Hematopoietic multipotent progenitor cell treated with erythropoietin and hydrocortisone succinate and interleukin-3 and kit ligand, for 15 days (in vitro differentiated cells): ENCODE results near the gene DGLUCY.
"Not testable (repeated sequence)": the region's sequence is repeated elsewhere in the genome, so short reads cannot be mapped to it uniquely, and the experiment has no call there.

Experiments
- DNase-seq: peaks from one replicate; pipeline ENCODE4 v3.0.0-alpha.2; 2015; ENCODE audit warnings: low spot score

Gene DGLUCY

DNA sequence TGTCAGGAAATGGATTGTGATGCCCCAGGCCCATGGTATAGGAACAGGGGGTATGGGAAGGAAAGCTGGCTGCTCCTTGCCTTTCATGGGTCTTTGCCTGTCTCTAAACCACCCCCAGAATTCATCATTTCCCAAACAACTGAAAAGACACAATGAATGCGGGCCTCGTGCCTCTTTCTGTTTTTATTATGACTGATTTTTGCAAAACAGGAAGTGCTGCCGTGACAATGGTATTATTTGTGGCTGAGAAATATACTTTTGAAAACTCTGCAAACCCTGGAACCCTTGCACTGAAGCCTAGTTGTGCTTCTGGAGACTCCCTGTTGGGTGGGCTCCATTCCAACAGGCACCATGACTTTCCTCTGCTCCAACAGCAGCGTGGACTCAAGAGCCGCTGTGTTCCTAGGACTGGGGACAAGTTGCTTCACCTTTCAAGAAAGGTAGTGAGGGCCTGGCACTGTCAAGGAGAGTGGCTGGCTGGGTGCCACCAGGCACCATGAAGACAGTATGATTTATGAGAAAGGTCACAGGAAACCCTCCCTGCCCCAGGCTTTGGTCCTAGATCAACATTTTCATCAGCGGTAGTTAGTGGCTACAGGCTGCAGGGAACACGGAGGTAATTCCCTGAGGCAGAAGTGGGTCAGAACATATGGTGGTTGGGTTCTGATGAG, 4.8 kb upstream of the DGLUCY start:
- no peak for DNase-seq

DNA sequence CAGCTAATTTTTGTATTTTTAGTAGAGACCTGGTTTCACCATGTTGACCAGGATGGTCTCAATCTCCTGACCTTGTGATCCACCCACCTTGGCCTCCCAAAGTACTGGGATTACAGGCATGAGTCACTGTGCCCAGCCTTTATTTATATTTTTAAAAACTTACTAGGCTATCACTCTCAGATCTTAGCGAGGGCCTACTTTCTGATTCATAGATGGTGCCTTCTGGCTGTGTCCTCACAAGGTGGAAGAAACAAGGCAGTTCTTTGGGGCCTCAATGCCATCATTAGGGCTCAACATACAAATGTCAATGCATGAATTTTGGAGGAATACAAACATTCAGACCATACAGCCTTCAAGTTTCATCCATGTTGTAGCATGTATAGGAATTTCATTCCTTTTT, 2.4 kb upstream of the DGLUCY start:
- DNase-seq = no peak

DNA sequence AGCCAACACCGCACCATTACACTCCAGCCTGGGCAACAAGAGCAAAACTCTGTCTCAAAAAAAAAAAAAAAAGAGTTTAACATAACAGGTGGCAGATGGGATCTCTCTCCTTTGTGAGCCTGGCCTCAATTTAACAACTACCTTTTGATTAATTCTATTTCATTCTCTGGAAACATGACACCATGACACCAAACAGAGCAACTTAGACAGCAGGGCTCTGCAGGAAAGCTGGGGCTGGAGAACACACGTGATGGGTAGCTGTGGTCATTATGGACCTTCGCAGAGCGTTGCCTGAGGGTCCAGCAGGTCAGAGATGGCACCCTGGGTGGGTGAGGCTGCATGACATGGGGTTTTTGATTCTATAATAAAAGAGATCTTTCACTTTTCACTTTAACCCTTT, 1.7 kb upstream of the DGLUCY start:
- DNase-seq = no peak

DNA sequence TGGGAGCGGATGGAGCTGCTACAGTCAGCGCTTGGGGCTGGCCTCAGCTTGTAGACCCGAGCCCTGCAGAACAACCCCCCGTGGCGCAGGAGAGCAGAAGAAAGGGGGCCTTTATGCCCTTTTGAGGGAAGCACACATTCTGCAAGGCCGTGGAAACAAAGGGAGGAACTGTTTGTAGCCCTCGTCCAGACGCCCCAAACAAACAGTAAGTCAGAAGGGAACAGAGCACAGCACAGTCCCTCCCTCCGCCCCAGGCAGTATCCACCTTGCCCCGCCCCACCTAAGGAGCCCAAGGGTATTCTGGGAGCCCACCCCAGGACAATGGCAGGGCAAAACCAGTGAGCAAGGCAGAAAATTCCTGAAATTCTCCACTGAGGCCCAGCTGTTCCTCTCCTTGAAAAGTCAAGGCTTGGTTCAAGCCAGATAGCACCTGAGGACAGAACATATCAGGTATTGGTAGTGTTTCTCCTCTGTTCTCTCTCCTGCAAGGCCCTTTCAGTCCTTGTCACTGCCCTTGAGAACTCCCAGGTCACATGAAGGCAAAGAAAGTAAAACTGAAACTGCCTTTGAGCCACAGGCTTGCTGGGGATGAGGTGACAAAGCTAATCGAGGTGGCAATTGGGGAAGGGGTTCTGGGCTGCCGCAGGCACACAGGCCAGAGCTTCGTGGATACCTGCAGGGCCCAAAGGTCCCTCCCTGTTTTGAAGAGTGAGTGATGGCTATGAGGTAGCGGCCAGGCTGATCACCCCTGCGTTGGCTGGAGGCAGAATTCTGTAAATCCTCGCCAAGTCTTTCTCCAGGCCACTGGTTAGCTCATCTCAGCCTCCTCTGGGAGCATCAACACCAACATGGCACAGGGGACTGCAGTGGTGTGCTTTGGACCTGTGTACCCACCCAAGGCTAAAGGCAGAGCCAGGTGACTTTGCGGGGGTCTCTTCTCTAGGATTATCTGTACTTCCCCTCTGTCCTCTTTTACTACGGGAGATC, 499 bp downstream of the DGLUCY start:
- peak; percentile 73 for DNase-seq

DNA sequence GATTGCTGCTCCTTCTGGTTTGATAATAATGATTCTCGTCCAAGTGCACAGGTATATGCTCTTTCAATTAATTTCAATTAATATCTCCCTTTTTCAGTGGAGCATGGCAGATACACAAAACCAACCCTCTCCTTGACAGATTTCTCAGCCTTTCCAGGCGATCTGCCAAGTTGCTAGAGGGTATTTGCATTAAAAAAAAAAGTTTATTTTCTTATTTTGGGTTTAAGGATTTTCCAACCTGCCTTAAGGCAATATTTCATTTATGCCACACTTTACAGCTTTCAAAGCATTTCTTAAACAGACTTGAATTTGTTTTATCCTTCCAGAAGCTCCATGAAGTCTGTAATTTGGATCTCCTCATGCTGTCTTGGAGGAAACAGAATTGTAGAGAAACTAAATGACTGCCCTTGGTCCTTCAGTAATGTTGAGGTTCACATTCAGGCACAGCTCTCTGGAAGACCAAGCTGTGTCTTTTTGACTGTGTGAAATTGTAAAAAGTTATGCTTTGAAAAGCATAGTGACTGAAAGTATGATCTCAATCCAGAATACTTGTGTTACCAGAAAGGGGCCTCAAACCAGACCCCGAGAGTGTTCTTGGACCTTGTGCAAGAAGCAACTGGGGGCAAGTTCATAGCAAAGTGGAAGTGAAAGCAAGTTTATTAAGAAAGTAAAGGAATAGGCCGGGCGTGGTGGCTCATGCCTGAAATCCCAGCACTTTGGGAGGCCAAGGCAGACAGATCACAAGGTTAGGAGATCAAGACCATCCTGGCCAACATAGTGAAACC, 2.3 kb downstream of the DGLUCY start:
- DNase-seq = no peak

DNA sequence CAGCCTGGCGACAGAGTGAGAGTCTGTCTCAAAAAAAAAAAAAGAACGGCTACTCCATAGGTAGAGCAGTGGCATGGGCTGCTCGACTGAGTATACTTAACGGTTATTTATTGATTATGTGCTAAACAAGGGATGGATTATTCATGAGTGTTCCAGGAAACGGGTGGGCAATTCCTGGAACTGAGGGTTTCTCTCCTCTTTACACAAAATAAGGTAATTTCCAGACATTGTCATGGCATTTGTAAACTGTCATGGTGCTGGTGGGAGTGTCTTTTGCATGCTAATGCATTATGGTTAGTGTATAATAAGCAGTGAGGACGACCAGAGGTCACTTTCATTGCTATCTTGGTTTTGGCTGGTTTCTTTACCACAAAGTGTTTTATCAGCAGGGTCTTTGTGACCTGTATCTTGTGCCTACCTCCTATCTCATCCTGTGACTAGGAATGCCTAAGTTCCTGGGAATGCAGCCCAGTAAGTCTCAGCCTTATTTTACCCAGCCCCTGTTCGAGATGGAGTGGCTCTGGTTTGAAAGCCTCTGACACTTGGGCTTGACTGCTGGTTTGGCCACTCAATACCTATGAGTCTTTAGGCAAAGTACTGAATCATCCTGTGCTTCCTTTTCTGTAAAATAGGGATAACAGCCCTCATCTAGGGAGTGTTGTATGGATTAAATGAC, 3.2 kb downstream of the DGLUCY start:
- DNase-seq = no peak

DNA sequence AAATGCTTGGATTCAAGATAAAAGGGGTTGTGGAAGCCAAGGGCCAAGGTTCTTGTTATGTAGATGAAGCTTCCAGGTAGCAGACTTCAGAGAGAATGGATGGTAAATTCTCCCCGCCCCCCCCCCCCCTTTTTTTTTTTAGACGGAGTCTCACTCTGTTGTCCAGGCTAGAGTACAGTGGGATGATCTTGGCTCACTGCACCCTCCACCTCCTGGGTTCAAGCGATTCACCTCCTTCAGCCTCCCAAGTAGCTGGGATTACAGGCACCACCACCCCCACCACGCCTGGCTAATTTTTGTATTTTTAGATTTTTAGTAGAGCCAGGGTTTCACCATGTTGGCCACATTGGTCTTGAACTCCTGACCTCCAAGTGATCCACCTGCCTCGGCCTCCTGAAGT, 4.1 kb downstream of the DGLUCY start:
- DNase-seq = no peak

DNA sequence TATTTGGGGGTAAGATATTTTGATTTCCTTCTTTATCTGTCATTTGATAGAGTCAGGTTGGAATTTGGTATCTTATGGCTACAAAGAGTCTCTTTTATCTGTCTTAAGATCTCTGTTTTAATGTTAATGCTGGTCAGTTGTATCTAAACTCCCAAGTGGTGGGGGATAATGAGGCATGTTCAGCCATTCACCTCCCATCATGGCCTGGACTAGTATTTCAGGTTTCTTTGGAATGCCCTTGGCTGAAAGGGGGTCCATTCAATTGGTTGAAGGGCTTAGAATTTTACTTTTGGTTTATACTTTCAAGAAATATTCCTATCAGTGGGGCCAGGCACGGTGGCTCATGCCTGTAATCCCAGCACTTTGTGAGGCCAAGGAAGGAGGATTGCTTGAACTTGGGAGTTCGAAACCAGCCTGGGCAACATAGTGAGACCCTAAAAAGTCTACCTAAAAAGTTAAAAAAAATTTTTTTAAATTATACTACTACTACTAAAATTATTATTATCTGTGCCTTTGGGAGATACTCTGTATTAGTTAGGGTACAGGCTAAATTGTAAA, 4.7 kb downstream of the DGLUCY start:
- DNase-seq = no peak

DNA sequence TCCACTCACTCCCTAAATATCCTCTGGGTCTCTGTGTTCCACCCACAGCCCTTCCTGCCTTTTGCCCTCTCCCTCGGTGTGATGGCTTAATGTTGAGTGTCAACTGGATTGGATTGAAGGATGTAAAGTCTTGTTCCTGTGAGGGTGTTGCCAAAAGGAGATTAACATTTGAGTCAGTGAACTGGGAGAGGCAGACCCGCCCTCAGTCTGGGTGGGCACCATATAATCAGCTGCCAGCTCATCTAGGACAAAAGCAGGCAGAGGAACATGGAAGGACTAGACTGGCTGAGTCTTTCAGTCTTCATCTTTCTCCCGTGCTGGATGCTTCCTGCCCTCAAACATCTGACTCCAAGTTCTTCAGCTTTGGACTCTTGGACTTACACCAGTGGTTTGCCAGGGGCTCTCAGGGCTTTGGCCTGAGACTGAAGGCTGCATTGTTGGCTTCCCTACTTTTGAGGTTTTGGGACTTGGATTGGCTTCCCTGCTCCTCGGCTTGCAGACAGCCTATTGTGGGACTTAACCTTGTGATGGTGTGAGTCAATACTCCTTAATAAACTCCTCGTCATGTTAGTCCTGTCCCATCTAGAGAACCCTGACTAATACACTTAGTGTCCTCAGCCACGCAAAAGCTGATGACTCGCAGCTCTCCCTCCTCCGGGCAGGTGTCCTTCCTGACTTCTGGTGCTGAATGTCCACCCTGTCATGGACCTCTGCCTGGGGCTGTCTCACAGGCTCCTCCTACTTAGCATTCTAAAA, 5.9 kb downstream of the DGLUCY start:
- peak; percentile 29 for DNase-seq

DNA sequence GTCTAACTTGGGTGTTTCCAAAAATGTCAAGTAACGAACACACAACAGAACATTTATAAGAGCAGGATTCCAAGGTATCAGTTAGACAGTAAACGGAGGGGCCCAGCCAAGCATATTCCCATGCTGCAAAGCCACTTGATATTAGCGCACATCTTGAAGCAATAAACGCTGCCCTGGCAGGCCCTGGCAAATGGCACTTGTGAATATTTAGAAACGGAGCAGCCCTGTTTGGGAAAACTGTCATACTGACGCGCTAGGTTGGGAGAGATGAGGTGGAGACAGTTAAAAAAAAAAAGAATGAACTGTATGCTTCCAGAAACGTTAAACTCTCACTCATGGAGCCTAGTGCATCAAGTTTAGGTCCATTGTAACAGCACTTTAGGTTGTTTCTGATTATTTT, 9.3 kb downstream of the DGLUCY start:
- DNase-seq = no peak

DNA sequence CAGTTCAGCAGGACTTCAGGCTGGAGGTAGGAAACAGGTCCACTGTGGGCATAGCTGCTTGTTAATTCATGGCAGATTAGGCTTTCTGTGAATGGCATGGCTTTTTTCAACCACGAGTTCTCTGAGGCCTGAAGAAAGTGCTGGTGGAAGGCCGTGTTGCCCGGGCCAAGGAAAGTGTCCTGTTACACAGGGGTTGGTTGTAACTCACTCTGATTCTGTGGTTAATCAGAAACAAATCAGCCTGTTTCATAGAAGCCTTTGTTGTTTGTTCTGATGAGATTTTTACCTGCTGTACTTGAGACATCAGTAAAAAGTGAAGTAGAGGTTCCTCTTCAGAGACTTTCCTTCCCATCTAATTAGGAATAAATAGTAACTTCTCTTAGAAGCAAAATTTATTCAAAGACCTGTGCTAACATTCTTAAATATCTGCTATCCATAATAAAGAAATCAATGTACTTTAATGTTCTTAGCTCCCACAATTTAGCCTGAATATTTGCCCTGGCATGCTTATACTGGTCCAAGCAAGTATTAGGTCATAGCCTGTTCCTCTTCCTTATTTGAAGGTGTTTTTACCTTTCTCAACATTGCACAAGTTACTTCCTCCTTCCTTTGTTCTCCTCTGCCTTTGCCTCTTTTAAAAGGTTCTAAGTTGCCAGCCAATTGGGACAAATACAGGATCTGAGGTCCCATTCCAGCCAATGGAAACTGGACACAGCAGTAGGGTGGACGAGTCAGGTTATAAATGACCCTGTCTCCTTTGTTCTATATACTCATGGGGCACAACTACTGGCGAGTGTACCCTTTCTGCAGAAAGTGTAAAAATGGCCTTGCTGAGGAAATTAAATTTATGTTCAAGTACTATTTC, 10.8 kb downstream of the DGLUCY start:
- not testable (repeated sequence) for DNase-seq

DNA sequence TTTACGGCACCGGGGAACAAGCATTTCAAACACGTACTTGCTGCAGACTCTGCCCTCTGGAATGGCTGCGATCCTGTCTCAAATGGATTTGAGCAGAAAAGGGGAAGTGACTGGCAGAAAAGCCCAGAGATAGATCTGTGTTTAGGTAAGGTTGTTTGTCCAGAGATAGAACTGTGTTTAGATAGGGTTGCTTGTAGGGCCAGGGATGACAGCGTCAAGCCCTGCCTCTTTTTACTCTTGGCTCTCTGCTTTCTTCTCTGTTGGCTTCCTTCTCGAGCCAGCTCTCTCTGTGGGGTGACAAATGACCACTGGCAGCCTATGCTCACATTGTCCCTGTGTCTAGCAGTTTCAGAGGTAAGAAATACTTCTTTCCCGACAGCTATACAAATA, 11.4 kb downstream of the DGLUCY start:
- no peak for DNase-seq

DNA sequence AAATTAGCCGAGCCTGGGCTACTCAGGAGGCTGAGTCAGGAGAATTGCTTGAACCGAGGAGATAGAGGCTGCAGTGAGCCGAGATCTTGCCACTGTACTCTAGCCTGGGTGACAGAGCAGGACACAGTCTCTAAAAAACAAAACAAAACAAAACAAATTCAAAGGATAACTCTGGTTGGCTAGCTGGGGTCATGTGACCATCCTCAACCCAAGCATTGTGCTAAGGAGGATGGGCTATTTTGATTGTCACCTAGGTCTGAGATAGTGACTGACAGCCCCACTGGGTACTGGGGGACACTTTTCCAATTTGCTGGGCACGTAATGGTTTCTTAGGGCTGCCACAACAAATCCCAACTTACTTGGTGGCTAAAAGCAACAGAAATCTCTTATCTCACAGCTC, 11.9 kb downstream of the DGLUCY start:
- DNase-seq = no peak

DNA sequence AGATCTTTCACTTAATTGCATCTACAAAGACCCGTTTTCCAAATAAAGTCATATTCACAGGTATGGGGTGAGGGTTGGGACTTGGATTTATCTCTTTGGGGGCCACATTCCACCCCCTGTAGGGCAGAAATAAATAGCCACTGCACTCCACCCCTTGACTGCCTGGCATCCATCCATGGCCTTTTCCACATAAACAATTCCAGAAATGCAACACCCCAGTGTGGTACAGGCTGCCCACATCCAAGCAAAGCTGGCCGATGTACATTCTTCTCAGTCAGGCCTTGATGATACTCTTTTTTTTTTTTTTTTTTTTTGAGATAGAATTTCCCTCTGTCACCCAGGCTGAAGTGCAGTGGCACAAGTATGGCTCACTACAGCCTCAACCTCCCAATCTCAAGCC, 12.9 kb downstream of the DGLUCY start:
- DNase-seq = no peak

DNA sequence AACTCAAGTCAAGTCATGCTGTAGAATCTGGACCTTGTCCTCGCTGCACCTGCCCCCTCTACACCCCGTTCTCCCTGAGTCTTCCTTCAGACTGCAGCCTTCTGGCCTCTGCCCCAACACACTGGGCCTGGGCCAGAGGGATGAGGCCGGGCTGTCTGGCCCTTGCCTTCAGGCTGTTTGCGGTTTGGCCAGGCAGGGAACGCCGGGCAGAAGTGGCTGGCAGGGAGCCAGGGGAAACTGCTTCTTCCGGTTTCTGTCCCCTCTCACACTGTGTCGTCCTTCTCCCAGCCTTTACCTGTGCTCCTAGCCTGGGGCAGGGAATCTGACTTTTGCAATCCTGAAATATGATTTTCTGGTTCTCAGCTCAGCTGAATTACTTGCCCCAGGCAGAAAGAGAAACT, 13.5 kb downstream of the DGLUCY start:
- no peak for DNase-seq

DNA sequence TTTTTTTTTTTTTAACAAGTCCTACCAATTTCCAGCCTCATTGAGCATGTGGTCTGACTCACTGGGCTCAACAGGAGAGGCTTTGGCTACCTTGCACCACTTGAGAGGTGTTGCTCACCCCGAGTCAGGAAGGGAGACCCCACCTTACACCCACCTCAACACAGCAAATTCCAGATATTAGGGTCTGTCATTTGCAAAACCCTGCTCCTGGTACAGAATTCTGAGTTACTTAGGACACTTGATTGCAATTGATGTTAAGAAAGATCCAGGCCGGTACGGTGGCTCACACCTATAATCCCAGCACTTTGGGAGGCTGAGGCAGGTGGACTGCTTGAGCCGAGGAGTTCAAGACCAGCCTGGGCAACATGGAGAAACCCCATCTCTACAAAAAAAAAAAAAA, 14.1 kb downstream of the DGLUCY start:
- no peak for DNase-seq

DNA sequence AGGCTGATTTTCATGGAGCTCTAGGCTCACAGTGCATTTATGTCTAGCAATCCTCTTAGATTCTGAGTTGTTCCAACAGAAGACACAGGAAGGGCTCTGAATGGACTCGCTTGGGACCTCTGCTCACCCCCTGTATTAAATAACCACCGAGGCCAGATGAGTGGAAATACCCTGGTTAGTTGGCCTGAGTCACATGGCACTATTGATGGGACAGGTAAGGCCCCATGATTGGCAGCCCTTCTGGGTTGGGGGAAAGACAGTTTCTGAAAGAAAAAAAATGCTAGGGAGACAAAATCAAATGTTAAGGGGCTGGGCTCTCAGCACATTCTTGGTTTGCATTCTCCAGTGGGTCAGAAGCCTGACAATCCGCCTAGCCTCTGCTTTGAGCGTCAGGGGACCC, 14.8 kb downstream of the DGLUCY start:
- DNase-seq = no peak

DNA sequence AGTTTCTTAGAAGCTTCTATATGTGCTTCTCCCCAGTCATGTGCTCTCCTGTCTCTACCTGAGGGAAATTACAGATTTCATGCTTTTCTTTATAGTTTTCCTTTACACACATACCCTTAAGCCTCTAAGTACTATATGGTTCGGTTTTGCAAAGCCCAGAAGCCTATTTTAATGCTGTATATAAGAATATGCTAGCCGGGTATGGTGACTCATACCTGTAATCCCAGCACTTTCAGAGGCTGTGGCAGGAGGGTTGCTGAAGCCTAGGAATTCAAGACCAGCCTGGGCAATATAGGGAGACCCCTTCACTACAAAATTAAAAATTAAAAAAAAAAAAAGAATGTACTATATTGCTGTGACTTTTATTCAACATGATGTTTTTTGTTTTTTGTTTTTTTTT, 15.4 kb downstream of the DGLUCY start:
- no peak for DNase-seq

DNA sequence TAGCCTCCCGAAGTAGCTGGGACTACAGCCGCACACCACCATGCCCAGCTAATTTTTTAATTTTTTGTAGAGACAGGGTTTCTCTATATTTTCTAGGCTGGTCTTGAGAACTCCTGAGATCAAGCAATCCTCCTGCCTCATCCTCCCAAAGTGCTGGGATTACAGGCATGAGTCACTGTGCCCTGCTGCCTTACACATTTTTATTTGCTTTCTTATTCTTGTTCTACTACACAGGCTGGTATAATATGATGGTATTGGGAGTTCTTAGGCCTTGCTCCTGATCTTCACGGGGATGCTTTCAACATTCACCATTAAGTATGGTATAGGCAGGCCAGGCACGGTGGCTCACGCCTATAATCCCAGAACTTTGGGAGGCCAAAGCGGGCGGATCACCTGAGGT, 21.2 kb downstream of the DGLUCY start:
- DNase-seq = no peak
